HepG2 (cell line): ENCODE measurements around the gene MYO1B. TPM values are rescaled to one million over a fixed set of nuclear protein-coding genes. Genes with fewer than 3 reads are reported as not detected.

Experiments
- ATF3 ChIP-seq: sonication (generic); formaldehyde crosslinking; IDR thresholded peaks from 2 replicates; pipeline ENCODE4 v1.4.0; 2020; ENCODE audit warnings: missing genetic modification reagents
- CHCHD3 ChIP-seq: sonication (generic); formaldehyde crosslinking; IDR thresholded peaks from 2 replicates; pipeline ENCODE4 v1.8.0; 2022; ENCODE audit warnings: mild to moderate bottlenecking, missing genetic modification reagents, moderate library complexity
- EP300 ChIP-seq, 3 experiments: sonication (generic) in 1 of 3; formaldehyde crosslinking in 1 of 3; IDR thresholded peaks; 2 replicates each; pipeline versions ENCODE4 v1.5.1 to v1.6.1; 2011 to 2020; ENCODE audit warnings: low read depth in 2 of 3, low read length in 2 of 3, borderline replicate concordance in 1 of 3, improper control_type of control experiment in 1 of 3, mild to moderate bottlenecking in 1 of 3, missing genetic modification reagents in 1 of 3, moderate library complexity in 1 of 3
- ERF ChIP-seq: IDR thresholded peaks from 2 replicates; pipeline ENCODE4 v1.6.1; 2018; ENCODE audit warnings: missing biosample characterization, missing genetic modification reagents
- NFATC3 ChIP-seq: sonication (generic); formaldehyde crosslinking; IDR thresholded peaks from 2 replicates; pipeline ENCODE4 v1.5.1; 2020; ENCODE audit warnings: mild to moderate bottlenecking, missing genetic modification reagents
- TAF1 ChIP-seq: sonication (generic); formaldehyde crosslinking; IDR thresholded peaks from 2 replicates; pipeline ENCODE4 v1.4.0; 2020; ENCODE audit warnings: missing genetic modification reagents
- THAP8 ChIP-seq: sonication (generic); formaldehyde crosslinking; IDR thresholded peaks from 2 replicates; pipeline ENCODE4 v1.5.1; 2020; ENCODE audit warnings: missing genetic modification reagents, mild to moderate bottlenecking, borderline replicate concordance
- WIZ ChIP-seq: sonication (generic); formaldehyde crosslinking; IDR thresholded peaks from 2 replicates; pipeline ENCODE4 v1.5.1; 2020; ENCODE audit warnings: mild to moderate bottlenecking, missing genetic modification reagents
- ZBTB34 ChIP-seq: sonication (generic); formaldehyde crosslinking; IDR thresholded peaks from 2 replicates; pipeline ENCODE4 v1.8.0; 2022; ENCODE audit warnings: mild to moderate bottlenecking, missing genetic modification reagents
- ZHX2 ChIP-seq, 2 experiments: sonication (generic) in 1 of 2; formaldehyde crosslinking in 1 of 2; IDR thresholded peaks; 2 replicates each; pipeline versions ENCODE4 v1.6.1 to v1.9.0; 2014 to 2022; ENCODE audit warnings: antibody characterized with exemption in 1 of 2, borderline replicate concordance in 1 of 2, inconsistent platforms in 1 of 2, low read depth in 1 of 2, missing genetic modification reagents in 1 of 2
- ZKSCAN5 ChIP-seq: sonication (generic); formaldehyde crosslinking; IDR thresholded peaks from 2 replicates; pipeline ENCODE4 v1.5.1; 2020; ENCODE audit warnings: mild to moderate bottlenecking, missing genetic modification reagents
- ZNF124 ChIP-seq: sonication (generic); formaldehyde crosslinking; IDR thresholded peaks from 2 replicates; pipeline ENCODE4 v1.4.0; 2020; ENCODE audit warnings: missing genetic modification reagents
- ZNF138 ChIP-seq: sonication (generic); formaldehyde crosslinking; IDR thresholded peaks from 2 replicates; pipeline ENCODE4 v1.5.0; 2020; ENCODE audit warnings: mild to moderate bottlenecking, low read depth, missing genetic modification reagents
- ZNF446 ChIP-seq: sonication (generic); formaldehyde crosslinking; IDR thresholded peaks from 2 replicates; pipeline ENCODE4 v1.5.0; 2020; ENCODE audit warnings: mild to moderate bottlenecking, missing genetic modification reagents
- ZNF569 ChIP-seq: sonication (generic); formaldehyde crosslinking; IDR thresholded peaks from 2 replicates; pipeline ENCODE4 v1.5.0; 2020; ENCODE audit warnings: mild to moderate bottlenecking, missing genetic modification reagents, moderate library complexity, borderline replicate concordance
- ZNF605 ChIP-seq: sonication (generic); formaldehyde crosslinking; IDR thresholded peaks from 2 replicates; pipeline ENCODE4 v1.8.0; 2022; ENCODE audit warnings: mild to moderate bottlenecking, missing genetic modification reagents
- polyA plus RNA-seq, 8 experiments: library from polyadenylated mRNA; depleted of rRNA in 3 of 8; stranded (reverse) in 7 of 8; unstranded in 1 of 8; fragments of >200 nt; fragmentation: Illumina TruSeq in 4 of 8; extraction: Trizol in 4 of 8; gene quantifications; 2 replicates each; pipeline versions ENCODE4 v1.2.1 to v1.2.3, GENCODE V29; 2011 to 2016; ENCODE audit warnings: low read depth in 4 of 8, missing spikeins in 1 of 8, mixed read lengths in 1 of 8; ENCODE audit not compliant: insufficient read depth in 1 of 8
- total RNA-seq, 5 experiments: library from RNA; depleted of rRNA; stranded (reverse); fragments of >200 nt; fragmentation: Illumina TruSeq; extraction: Trizol; gene quantifications; 2 replicates each; pipeline ENCODE4 v1.2.3, GENCODE V29; 2016; ENCODE audit warnings: low read depth in 1 of 5

The MYO1B gene
- total and polyA plus RNA-seq, 2 of the 13 experiments (the other 11 are each of a cell fraction or from before 2014, with no cell fraction given), result 36.9 to 89.8 TPM

GRCh38 chr2:191245869-191246531, 796 bp downstream of the MYO1B start (continued):
- TF ChIP-seq ZBTB34 (CRISPR knock-in tag) (peak; percentile 47; the same call in 1 of the 2 replicates), CHCHD3 (CRISPR knock-in tag) (peak; percentile 77; the same call in 1 of the 2 replicates), EP300 (IDR thresholded peaks at IDR 0.05; ENCODE audit: low read depth in 2 of 2, low read length in 2 of 2) (peak in 1 of 2 experiments; percentile 40; a peak in 2 of 4 replicates), EP300 (CRISPR knock-in tag; IDR thresholded peaks at IDR 0.05; ENCODE audit: borderline replicate concordance) (peak; percentile 68; the same call in 1 of the 2 replicates), ZNF124 (CRISPR knock-in tag) (peak; percentile 46; the same call in 1 of the 2 replicates), ZHX2 (IDR thresholded peaks at IDR 0.05; ENCODE audit: low read depth) (no peak), ZHX2 (CRISPR knock-in tag; IDR thresholded peaks at IDR 0.05; ENCODE audit: borderline replicate concordance) (no peak), TAF1 (CRISPR knock-in tag) (peak; percentile 68), THAP8 (CRISPR knock-in tag) (0 out of 2 replicates have a peak, but pooled peaks have one; percentile 18), ZKSCAN5 (CRISPR knock-in tag) (0 out of 2 replicates have a peak, but pooled peaks have one; percentile 60), ZNF605 (CRISPR knock-in tag) (peak; percentile 66; the same call in 1 of the 2 replicates), ERF (CRISPR knock-in tag) (peak; percentile 73; the same call in 1 of the 2 replicates), WIZ (CRISPR knock-in tag) (0 out of 2 replicates have a peak, but pooled peaks have one; percentile 7), ZNF569 (no peak), ZNF138 (CRISPR knock-in tag) (no peak; the same call in 1 of the 2 replicates), ZNF446 (CRISPR knock-in tag) (0 out of 2 replicates have a peak, but pooled peaks have one; percentile 74), ATF3 (peak; percentile 40; the same call in 1 of the 2 replicates), NFATC3 (CRISPR knock-in tag) (no peak)
